ENCODE measurements around the gene GNAQ.
"Not testable (repeated sequence)": the region's sequence is repeated elsewhere in the genome, so short reads cannot be mapped to it uniquely, and the experiment has no call there.

Gene GNAQ

DNA sequence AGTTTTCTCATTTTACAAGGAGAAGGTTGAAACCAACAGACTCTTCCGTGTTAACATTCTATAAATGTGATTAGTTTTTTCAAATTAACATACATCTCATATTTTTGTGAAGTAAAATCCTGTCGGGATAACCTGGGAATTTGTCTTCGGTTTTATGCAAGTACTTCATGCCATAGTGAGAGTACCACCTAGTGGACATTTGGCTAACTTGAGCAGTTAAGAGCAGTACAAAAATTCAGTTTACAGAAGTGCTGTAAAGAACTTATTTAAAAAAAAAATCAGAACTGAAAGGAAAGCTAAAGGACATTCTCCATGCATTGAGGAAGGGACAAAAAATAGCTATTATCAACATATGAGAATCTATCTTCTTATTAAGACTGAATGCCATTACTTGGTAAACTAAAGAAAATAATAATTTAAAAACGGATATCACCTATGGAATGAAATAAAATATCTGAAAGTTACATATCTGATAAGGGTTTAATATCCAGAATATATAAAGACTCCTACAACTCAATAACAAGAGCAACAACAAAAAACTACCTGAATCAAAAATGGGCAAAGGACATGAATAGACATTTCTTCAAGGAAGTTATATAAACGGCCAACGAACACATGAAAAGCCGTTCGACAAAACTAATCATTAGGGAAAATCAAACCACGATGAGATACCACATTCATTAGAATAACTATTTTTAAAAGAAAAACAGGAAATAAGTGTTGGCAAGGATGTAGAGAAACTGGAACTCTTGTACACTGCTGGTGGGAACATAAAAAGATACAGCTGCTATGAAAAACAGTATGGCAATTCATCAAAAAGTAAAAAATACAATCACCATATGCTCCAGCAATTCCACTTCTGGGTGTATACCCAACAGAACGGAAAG is 266.5 kb downstream of the GNAQ start:
- no peak for DNase-seq

DNA sequence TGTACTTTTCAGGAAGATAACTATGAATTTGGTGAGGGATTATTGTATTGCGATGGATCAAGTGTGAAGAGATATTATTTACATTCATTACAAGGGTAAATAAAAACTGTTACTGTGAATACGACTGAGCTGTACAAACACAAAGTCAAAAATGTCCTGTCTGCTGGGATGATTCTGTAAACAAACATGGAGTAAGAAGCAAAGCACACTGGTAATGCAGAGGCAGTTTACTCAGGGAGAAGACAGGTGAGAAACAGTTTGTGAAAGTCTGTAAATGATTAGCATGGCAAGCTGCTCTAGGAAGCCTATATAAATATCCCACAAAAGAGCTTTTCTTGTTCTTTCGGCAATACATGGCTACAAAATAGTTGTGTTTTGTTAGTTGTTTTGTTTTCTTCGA is 268.0 kb downstream of the GNAQ start:
- no peak for DNase-seq

DNA sequence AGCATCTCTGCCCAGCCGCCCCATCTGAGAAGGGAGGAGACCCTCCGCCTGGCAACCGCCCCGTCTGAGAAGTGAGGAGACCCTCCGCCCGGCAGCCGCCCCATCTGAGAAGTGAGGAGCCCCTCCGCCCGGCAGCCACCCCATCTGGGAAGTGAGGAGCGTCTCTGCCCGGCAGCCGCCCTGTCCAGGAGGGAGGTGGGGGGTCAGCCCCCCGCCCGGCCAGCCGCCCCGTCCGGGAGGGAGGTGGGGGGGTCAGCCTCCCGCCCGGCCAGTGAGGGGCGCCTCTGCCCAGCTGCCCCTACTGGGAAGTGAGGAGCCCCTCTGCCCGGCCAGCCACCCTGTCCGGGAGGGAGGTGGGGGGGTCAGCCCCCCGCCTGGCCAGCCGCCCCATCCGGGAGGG is 270.7 kb downstream of the GNAQ start:
- not testable (repeated sequence) for DNase-seq

DNA sequence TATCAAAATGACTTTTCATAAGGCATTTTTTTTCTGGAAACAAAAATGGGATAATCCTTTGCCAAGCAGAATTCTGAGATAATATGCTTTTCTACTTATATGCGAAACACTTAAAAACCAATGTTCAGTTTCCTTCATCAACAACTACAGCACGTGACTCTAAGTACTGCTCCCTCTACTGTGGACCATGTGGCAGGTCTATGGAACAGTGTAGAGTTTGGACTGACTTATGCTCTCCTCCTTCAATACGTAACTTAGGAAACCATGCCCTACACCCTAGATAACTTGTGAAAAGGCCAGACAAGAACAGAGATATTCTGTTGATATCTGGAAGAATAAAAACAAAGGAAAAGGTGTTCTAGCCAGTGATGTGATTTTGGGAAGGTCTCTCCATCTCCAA is 272.2 kb downstream of the GNAQ start:
- DNase-seq = no peak

DNA sequence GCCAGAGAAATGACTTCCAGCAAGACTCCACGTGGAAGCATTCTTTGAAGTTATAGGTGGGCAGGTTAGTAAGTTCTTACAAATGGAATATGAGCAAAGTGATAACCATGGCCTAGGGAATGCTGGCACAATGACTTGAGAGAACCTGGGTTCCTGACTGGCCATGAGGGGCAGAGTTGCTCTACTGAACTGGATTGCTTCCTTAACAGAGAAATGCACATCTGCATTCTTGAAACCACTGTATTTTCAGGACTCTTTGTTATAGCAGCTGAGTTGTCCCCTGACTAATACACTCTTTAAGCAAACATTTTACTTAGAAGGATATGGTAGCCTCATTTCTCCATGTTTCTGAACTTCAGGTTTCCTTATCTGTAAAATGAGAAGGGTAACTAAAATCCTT is 275.2 kb downstream of the GNAQ start:
- DNase-seq = no peak

DNA sequence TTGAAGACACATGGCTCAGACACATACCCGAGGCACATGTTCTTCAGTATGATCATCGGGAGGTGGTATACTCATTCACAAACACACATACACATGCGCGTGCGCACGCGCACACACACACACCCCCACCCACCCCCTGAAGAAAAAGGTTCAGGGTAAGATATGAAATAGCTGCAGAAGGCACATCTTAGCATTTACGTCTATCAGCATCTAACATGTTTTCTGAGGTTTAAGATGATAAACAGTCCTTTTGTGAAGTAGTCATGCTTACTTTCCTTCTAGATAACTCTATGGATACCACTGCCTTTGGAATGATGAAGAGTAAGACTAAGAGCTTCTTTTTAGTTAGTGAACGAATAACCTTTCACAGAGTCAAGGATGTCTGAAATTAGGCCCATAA is 278.4 kb downstream of the GNAQ start:
- DNase-seq = no peak

DNA sequence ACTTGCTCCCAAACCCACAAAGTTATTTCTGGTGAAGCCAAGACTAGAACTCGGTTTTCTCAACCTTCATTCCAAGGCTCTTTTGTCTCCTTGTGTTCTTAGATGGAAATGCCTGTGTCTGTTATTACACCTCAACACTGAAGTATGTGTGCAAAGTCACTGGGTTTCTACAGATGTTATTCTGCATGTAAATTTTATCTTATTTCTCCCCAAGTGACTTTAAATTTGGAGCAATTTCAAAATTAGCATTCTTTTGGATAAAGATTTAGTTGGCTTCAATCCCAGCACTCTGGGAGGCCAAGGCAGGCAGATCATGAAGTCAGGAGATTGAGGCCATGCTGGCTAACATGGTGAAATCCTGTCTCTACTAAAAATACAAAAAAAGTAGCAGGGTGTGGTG is 279.1 kb downstream of the GNAQ start:
- no peak for DNase-seq

DNA sequence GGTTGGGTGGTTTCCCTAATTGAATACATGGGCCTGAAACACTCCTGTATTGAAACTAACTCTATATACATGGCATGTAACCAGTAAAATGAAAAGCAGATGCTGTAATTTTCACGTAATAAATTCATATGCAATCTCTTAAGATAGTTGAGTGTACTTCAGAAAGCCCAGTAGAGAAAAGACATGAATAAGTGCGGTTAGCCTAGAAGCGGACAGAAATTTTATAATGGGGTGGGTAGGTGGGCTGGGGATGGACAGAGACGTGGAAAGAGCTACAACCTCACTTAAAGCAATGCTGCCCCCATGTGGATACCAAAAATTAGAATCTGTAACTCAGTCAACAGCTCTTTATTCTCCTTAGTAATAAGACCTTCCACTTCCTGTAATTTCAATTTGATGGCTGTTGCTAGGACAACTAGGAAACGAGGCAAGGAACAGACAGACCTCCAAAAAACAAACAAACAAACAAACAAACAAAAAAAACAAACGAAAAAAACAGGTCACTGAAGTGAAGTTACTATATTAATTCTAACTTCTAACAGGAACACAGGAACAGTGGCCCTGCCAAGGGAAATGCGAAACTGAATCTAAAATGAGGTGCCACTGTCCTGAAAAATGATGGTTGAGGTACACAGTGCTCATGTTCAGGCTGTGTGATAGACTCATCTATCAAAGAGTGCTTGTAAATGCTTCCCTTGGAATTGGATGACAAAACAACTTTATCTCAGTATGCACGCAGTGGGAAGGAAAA is 280.1 kb downstream of the GNAQ start:
- DNase-seq = no peak

DNA sequence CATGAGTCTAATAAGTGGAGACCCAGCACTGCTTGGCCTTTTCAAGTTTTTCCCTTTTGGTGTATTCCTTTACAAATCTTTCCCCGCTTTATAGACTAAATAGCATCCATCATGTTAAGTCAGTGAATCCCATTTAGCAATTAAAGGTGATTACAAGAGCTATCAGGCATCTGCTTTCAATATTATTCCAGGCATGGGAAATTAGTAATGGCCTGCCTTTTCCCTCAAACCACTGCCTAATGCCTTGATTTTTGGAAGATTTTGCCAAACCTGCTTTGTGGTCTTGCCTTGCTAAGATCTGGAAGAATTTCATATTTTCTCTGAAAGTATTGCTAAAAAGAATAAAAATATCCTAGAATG is 280.6 kb downstream of the GNAQ start:
- no peak for DNase-seq

DNA sequence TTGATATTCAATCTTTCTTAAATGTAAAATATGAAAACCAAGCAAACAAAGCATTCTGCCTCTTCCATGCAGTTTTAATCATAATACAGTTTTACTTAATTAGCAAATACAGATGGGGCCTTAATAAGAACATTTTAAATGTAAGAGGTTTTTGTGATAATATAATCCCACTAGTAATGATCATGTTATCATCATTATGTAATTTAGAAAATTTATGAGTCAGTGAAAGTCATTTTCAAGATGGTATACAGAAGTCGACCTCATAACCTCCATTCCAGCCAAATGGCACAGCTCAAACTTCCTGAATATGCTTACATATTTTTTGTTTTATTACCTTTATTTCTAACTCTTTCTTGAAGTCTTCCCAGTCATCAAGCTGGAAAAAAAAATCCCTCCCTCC is 281.3 kb downstream of the GNAQ start:
- no peak for DNase-seq

DNA sequence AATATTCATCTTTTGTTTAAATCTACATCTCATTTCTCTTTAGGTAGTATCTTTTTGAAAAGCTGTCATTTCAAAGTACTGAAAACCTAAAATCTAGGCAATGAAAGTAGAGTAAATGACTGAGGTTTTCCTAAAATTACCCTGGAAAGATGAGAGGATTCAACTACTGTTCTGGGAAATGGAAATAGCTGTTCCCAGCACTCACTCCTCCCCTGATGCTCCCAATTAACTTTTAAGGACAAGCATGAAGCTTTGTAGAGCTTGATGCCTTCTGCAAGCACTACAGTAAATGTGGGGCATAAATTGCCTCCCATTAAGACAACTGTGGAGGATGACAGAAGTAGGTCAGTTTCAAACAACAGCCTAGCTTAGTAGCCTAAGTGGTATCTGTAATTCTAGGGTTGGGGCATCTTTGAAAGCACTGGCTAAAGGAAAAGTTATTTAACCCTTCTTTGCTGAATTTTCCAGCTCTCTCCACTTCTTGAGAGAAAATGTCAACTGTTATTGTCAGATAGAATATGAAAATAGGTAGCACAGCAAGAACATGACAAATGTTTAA is 283.3 kb downstream of the GNAQ start:
- DNase-seq = no peak

DNA sequence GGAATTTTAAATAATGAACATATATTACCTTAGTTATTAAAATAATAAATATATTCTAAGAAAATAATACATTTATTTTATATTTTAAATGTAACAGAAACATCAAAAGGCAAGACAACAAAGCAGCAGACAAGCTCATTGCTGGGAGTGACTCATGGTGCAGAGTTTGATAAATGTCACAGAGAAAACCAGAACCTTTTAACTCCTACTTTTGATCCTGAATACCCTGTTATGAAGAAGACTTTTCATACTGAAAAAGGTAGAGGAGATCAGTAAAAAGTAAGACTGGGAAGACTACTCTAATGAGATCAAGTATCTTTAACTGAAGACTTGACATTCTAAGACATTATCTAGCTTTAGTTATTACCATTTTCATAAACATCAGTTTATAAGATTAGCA is 284.4 kb downstream of the GNAQ start:
- DNase-seq = no peak

DNA sequence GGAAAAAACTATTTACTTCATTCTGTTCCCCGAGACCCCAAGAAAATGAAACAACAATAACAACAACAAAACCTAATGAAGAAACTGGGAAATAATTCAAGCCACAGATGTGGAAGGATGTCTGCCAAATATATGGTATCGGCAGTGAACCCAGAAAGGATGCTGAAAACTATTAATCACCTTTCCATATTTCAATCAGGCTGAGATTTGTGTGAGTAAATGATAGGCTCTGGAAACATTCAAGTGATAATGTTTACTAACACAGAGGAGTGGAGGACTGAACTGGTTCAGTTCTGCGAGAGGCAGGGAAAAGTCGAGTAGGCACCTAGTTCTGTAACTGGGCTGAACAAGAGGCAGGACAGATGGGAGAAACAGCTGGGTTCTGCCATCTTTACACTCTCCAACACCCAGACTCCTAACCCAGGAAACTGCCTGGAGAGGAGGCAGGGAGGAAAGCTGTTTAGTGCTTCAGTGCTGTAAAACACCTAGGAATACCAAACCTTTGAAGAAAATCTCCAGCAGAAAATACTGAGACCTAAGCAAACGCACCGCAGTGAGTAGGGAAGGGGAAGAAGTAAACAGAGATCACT is 286.7 kb downstream of the GNAQ start:
- DNase-seq = no peak

DNA sequence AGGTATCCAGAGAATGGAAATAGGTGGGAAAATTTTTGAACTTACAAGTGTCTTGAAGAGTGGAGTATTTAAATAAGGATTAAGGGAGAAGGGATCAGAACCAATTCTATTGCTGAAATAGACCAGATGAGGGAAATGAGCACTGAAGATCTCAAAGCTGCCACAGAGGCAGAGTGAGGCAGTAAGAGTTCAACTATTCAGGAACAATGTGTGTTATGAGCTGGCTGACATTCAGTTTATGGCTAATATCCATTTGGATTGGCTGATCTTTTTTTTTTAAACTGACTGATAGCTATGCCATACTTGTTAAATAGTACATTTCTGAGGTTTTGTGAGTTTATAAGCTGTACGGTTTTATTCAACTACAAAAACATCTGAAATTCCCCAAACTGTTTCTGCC is 288.2 kb downstream of the GNAQ start:
- DNase-seq = no peak

DNA sequence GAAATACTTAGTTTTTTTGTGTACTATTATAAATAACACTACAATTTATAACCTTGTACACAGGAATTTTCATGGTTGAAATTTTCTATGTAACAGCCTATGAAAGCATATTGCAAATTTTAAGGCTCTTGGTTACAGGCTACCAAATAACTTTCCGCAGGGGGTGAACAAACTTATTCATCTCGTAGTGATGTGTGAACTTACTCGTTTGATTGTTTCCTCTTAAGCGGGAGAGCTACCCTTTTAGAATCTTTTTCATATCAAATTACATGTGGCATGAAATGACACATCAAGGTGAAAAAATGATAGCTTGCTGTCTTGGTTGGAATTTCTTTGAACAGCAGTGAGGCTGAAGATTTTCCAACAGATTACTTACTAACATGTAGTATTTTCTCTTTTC is 292.7 kb downstream of the GNAQ start:
- DNase-seq = no peak

DNA sequence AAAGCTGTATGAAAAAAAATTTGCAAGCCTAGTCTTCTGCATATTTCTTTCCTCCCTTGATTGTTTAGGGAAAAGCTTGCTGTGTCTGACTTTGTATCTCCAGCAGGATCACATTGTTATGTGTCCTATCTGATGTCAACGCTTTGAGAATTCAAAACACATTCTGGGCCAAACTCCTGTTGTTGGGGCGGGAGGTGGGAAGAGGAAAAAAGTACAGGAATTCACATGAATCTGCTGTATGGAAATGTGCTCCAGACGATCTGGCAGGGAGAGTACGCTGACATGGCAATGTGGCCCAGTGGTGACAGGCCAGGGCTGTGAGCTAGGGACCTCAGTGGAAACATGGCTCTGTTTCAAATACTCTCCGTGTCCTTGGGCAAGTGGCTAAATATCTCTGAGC is 296.1 kb downstream of the GNAQ start:
- DNase-seq = no peak

DNA sequence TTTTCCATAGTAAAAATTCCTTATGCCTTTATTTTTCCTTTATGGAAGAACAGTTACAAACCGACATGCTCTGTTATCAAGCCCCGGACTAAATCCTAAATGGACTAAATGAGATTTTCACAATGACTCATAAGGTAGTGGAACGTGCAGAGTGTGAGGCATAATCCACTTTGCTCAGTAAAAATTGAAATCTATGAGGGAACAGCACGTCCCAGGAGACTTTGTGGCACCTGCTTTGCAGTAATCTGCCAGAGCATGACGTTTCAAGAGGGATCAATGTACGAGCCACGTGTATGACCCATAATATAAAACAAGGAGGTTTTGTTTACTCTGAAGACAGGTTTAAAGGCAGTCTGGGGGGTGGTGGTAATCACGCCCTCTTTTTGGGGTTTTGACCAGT is 299.7 kb downstream of the GNAQ start:
- DNase-seq = no peak

DNA sequence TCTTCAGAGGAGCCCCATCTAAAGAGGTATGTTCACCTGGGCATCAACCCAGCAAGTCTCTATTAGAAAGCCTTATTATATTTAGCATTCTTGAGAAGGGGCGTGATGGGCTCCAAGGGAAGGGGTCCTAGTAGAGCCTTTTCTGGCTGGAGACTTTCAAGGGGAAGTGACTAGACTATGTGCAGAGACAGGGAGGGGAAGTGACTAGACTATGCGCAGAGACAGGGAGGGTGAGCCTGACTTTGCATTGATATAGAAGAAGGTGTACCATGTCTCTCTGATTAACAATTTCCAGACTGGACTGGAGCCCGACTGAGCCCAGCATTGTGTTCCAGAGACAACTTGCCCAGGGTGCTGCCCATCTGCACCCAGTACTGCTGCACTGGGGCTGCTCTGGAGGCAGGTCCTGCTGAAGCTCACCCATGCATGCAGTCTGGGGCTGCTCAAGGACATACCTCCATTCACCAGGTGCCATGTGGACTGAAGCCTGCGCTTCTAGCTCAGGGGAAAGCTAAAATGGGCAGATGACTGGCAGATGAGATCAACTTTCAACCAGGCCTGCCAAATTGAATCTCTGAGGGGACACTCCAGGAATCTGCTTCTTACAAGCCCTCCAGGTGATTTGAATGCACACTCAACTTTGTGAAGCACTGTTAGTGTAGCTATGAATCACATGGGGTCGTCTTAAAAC is 300.5 kb downstream of the GNAQ start:
- DNase-seq = no peak

DNA sequence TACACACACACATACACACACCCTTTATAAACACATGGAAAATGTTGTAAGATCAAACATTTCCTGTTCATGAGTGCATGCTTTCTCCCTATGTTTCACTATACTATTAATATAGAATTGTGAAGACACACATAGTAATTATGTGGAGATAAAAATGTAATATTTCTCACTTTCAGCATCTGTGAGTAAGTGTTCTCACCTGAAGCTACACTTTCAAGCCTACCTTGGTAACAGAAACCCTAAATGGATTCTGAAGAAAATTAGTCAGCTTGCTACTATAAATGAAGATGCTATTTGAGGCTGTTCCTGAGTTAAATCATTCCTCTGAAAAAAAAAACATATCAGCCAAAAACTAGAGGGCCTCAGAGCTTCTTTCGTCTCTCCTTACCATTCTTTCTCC is 302.4 kb downstream of the GNAQ start:
- DNase-seq = no peak

DNA sequence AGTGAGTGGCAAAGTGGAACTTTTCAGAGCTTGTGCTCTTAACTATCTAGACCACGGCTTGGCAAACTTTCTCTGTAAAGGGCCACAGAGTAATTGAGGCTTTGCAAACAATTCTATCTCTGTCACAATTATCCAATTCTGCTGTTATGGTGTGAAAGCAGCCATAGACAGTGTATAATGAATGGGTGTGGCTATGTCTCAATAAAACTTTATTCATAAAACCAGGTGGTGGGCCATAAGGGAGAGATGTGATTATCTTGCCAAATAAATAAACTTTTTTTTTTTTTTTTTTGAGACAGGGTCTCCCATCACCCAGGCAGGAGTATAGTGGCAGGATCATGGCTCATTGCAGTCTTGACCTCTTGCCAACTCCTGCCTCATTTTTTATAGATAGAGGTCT is 304.8 kb downstream of the GNAQ start:
- DNase-seq = no peak

DNA sequence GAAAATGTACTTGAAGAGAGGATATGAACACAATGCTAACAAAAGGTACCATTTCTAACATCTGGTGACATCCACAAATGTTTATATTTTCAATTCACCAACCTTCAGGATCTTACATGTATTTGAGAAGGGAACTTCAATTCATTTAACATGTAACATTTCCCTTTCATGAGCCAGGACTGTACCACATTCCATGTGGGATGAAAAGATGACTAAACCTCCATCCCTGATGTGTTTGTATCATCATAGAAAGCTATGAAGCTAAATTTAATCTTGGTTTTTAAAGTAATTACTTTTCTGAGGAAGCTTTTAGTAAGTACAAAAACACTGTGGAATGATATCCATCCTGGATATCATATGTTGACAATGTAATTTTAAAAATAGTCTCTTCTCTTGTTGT is 305.3 kb downstream of the GNAQ start:
- DNase-seq = no peak

DNA sequence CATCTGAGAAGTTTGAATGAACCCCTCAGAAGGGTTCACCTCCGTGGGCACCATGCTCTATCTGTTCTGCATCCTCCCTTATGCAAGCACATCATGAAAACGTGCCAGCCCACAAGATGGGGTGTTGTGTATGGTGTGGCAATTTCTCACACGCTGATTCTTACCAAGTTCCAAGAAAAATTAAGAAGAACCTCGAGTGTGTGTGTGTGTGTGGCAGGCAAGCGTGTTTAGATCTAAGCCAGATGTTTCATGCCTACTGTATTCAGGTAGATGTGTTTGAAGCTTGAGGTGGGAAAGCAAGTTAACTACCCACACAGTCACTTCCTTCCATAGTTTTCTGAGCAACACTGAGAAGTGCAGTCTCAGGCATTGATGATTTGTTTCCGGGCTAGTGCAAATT is 305.8 kb downstream of the GNAQ start:
- peak; percentile 21 to 32 for DNase-seq

DNA sequence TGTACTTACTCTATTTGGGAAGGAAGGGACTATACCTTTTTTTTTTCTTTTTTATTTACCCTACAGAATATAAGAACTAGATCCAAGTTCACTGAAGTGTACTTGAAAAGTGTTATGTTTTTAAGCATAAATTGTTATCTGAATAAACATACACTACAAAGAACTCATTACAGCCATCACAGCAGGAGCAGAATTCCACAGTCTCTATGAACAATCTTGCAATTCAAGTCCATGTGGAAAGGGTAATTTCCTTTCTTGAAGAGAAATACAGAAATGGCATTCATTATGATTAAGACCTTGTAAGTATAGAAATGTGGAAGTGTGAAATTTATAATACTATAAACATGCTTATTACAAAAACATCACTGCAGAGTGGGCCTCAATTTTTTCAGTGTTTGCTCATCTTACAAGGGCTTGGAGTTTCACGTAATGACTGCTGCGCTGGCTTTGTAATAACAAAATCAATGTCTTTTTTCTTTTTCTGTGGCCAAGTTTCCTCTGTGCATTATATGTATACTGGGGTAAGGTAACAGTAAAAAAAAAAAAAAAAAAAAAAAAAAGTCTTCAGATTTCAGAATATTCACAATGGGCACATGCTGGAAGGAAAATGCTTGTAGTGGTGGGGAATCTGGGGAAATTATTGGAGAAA is 306.4 kb downstream of the GNAQ start:
- no peak for DNase-seq
